ENCODE data around the gene RTEL1.

Gene RTEL1

GRCh38 chr20:63743210-63743970 lies 85.3 kb downstream of the RTEL1 start:
- DNase-seq, result no peak

DNA sequence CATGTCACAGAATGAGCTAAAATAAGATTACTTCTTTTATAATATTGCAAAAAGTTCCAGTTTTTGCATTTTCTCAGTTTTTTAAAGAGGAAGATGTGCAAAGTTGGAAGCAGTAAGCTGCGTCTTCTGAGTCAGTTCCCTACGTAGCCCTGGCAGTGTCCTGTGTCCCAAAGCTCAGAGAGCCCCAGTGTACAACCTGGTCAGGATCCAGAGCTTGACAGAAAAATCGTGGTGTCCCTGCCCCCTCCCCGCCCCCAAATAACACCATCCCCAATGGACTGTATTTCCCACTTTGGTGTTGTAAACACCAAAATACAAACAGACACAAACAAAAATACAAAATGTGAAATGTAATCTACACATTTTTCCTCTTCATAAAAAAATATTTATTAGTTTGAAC lies 86.0 kb downstream of the RTEL1 start:
- DNase-seq, result no peak

DNA sequence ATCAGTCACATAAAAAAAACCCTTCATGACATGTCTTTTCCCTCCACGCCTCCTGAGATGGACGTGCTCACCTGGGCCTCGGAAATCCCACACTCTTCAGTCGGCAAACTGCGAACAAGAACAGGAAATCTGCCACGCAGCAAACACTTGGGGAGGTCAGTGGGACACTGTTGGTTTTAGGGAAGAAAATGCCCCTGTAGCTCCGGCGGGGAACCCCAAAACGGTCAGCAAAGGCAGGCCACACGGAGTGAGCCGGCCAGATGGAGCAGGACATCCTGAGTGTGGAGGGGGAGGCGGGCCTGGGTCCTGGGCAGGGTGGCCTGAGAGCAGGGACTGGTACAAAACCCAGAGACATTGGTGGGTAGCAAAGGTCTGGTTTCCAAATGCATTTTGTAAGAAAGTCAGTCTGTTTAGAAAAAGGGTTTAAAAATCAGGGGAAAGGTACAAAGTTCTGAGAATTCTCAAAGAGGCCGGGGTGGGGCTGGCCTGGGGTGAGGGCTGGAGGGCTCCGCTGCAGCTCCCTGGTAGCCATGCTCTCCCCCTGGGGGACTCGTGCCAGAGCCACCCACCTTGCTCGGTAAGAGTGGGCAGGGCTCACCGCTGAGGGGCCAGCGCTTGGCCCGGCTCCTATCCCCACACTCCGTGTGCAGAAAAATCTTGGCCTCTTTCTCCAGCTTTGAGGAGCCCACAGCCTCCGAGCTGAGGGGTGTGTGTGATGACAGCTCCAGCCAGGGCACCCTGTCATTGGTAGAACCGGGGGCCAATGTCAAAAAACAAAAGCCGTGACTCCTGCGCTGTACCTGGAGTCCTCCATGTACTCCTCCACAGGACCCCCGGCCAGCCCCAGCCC lies 86.7 kb downstream of the RTEL1 start:
- DNase-seq, result no peak

DNA sequence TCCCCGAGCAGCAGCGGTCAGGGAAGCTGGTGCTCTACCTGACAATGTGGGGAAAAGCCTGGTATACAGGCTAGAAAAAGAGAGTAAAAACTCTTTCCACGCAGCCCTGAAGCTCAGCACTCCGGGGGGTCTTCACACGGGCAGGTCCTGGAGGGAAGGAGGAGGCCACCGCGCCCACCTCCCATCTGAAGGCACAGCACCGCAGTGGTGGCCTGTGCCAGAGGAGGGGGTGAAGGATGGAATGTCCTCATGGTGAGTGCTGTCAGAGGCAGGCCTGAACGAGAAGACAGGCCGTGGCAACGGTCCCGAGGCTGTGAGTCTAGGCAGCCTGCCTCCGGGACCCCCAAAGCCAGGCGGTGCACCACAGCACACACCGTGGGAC lies 87.3 kb downstream of the RTEL1 start:
- DNase-seq, result no peak

Measured in NCI-H82 (cell line).